Measurements from ENCODE around the gene HYKK.

HYKK gene

GRCh38 chr15:78469031-78469430 lies 38.3 kb upstream of the HYKK start:
- no peaks in the 10 kb centered on the region for H3K79me2 ChIP-seq (ENCODE audit: insufficient read depth, low read length)
- no peaks in the 10 kb centered on the region for H3K9me2 ChIP-seq (replicated peaks; ENCODE audit: insufficient read depth, low read length)
- peaks cover 61% of the 10 kb centered on the region for H3K36me3 ChIP-seq (ENCODE audit: low read length)
- TF ChIP-seq EZH2phosphoT487 (conservative IDR thresholded peaks at IDR 0.05; ENCODE audit: low read length) (no peak), CTCF (IDR thresholded peaks at IDR 0.05; ENCODE audit: insufficient read depth, low read length, poor library complexity, severe bottlenecking) (no peak)
- no peaks in the 10 kb centered on the region for H3K27me3 ChIP-seq (ENCODE audit: low read length)
- no peak overlapping the region for H3K4me2 ChIP-seq (ENCODE audit: low read depth, low read length, poor library complexity, severe bottlenecking)
- no peak overlapping the region for H3K4me3 ChIP-seq (ENCODE audit: insufficient read depth, low read length, poor library complexity, severe bottlenecking)
- H3K9ac ChIP-seq (ENCODE audit: low read length): no peak overlapping the region
- H4K20me1 ChIP-seq (ENCODE audit: low read depth, low read length): no peaks in the 10 kb centered on the region
- H3K27ac ChIP-seq (ENCODE audit: low read depth, low read length): no peak overlapping the region
- no peak overlapping the region for H2AFZ ChIP-seq (ENCODE audit: low read depth, low read length, severe bottlenecking)
- H3K9me3 ChIP-seq (ENCODE audit: insufficient read depth, low read length): no peaks in the 10 kb centered on the region
- H3F3A ChIP-seq (ENCODE audit: insufficient read depth): peaks cover 10% of the 10 kb centered on the region; the same call in 1 of the 2 replicates

DNA sequence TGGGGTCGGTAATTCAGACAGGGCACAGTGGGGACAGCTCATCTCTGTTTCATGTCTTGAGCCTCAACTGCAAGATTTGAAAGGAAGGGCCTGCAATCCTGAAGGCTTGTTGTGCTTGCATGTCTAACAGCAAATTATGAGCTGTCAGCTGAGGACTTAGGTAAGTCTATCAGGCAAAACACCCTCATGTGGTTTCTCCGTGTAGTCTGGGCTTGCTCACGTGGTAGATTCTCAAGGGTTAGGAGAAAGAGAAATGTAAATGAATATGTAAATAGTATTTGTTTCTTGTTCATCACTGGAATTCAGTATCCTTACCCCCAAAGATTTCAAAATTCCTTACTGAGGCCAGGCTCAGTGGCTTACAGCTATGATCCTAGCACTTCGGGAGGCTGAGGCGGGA lies 30.1 kb upstream of the HYKK start:
- Histone ChIP-seq H3K4me3 (ENCODE audit: insufficient read depth, low read length, poor library complexity, severe bottlenecking) (no peak overlapping the region), H3K9ac (ENCODE audit: low read length) (no peak overlapping the region), H3K9me3 (ENCODE audit: insufficient read depth, low read length) (no peaks in the 10 kb centered on the region), H2AFZ (ENCODE audit: low read depth, low read length, severe bottlenecking) (no peak overlapping the region), H3K79me2 (ENCODE audit: insufficient read depth, low read length) (no peaks in the 10 kb centered on the region), H3K4me2 (ENCODE audit: low read depth, low read length, poor library complexity, severe bottlenecking) (no peak overlapping the region), H3K36me3 (ENCODE audit: low read length) (peaks cover 41% of the 10 kb centered on the region), H3F3A (ENCODE audit: insufficient read depth) (0 out of 2 replicates have a peak, but pooled peaks cover 6% of the 10 kb centered on the region), H3K9me2 (replicated peaks; ENCODE audit: insufficient read depth, low read length) (no peaks in the 10 kb centered on the region), H3K27ac (ENCODE audit: low read depth, low read length) (no peak overlapping the region), H4K20me1 (ENCODE audit: low read depth, low read length) (no peaks in the 10 kb centered on the region), H3K27me3 (ENCODE audit: low read length) (no peaks in the 10 kb centered on the region)
- no peak for TF ChIP-seq CTCF (IDR thresholded peaks at IDR 0.05; ENCODE audit: insufficient read depth, low read length, poor library complexity, severe bottlenecking)
- no peak for TF ChIP-seq EZH2phosphoT487 (conservative IDR thresholded peaks at IDR 0.05; ENCODE audit: low read length)

GRCh38 chr15:78479650-78480049 lies 27.7 kb upstream of the HYKK start:
- no peak for TF ChIP-seq EZH2phosphoT487 (conservative IDR thresholded peaks at IDR 0.05; ENCODE audit: low read length)
- TF ChIP-seq CTCF (IDR thresholded peaks at IDR 0.05; ENCODE audit: insufficient read depth, low read length, poor library complexity, severe bottlenecking): no peak
- Histone ChIP-seq H3K9ac (ENCODE audit: low read length) (no peak overlapping the region), H3K9me2 (replicated peaks; ENCODE audit: insufficient read depth, low read length) (no peaks in the 10 kb centered on the region), H4K20me1 (ENCODE audit: low read depth, low read length) (no peaks in the 10 kb centered on the region), H3F3A (ENCODE audit: insufficient read depth) (0 out of 2 replicates have a peak, but pooled peaks cover 6% of the 10 kb centered on the region), H2AFZ (ENCODE audit: low read depth, low read length, severe bottlenecking) (no peak overlapping the region), H3K27ac (ENCODE audit: low read depth, low read length) (no peak overlapping the region), H3K36me3 (ENCODE audit: low read length) (peaks cover 34% of the 10 kb centered on the region; the same call in 1 of the 2 replicates), H3K4me3 (ENCODE audit: insufficient read depth, low read length, poor library complexity, severe bottlenecking) (no peak overlapping the region), H3K9me3 (ENCODE audit: insufficient read depth, low read length) (no peaks in the 10 kb centered on the region), H3K4me2 (ENCODE audit: low read depth, low read length, poor library complexity, severe bottlenecking) (no peak overlapping the region), H3K79me2 (ENCODE audit: insufficient read depth, low read length) (no peaks in the 10 kb centered on the region), H3K27me3 (ENCODE audit: low read length) (no peaks in the 10 kb centered on the region)

All from SU-DHL-6 (cell line).